Caco-2 (cell line): ENCODE results near the gene SRRT. TPM values are rescaled to one million over a fixed set of nuclear protein-coding genes. Genes with fewer than 3 reads are reported as not detected.

ENCODE experiments used
- BruUV-seq: library from RNA; stranded (reverse); fragments of 400-500 nt; replicated peaks from 2 replicates; lab custom pipeline; 2021; lab: Mats Ljungman, UMichigan
- CTCF ChIA-PET: fragments of 300-600 bp; sonication (Branson Sonifier 250); formaldehyde crosslinking; loops from one replicate; lab custom pipeline; 2022; ENCODE audit warnings: antibody characterized with exemption; lab: Charles Lee
- POLR2A ChIA-PET: fragments of 300-600 bp; sonication (Branson Sonifier 250); formaldehyde crosslinking; loops from one replicate; lab custom pipeline; 2022; ENCODE audit warnings: antibody characterized with exemption; lab: Charles Lee
- DNase-seq, 2 experiments: peaks; one replicate each; pipeline versions ENCODE4 v3.0.0 to v3.0.0-alpha.2; 2020 to 2022
- H3K27me3 ChIP-seq: replicated peaks from 2 replicates; pipeline ENCODE4 v1.6.0; 2011; ENCODE audit warnings: low read length; ENCODE audit not compliant: control insufficient read depth, insufficient read depth
- H3K36me3 ChIP-seq: 2 replicates; pipeline ENCODE4 v1.5.1; 2011; ENCODE audit warnings: low read length; ENCODE audit not compliant: control insufficient read depth, insufficient read depth
- H3K4me1 ChIP-seq: fragments of 250-450 bp; sonication (Bioruptor Pico); 2 replicates; pipeline ENCODE4 v1.5.1; 2020; ENCODE audit warnings: mild to moderate bottlenecking
- H3K4me3 ChIP-seq: 2 replicates; pipeline ENCODE4 v1.5.1; 2011; ENCODE audit warnings: low read depth, mild to moderate bottlenecking, control low read depth, low read length
- H3K9me3 ChIP-seq: fragments of 250-450 bp; sonication (Bioruptor Pico); 2 replicates; pipeline ENCODE4 v1.5.1; 2020; ENCODE audit warnings: mild to moderate bottlenecking, moderate library complexity
- H3K27ac Mint-ChIP-seq: one replicate; pipeline ENCODE4 v1.8.0; 2022; ENCODE audit warnings: mixed read lengths; ENCODE audit not compliant: unreplicated experiment
- H3K27me3 Mint-ChIP-seq: one replicate; pipeline ENCODE4 v1.8.0; 2022; ENCODE audit warnings: mixed read lengths; ENCODE audit not compliant: insufficient read depth, unreplicated experiment
- H3K36me3 Mint-ChIP-seq: one replicate; pipeline ENCODE4 v1.8.0; 2022; ENCODE audit warnings: mild to moderate bottlenecking, mixed read lengths; ENCODE audit not compliant: insufficient read depth, unreplicated experiment
- H3K4me1 Mint-ChIP-seq: one replicate; pipeline ENCODE4 v1.8.0; 2022; ENCODE audit warnings: low read depth, mixed read lengths; ENCODE audit not compliant: unreplicated experiment
- H3K4me3 Mint-ChIP-seq: one replicate; pipeline ENCODE4 v1.8.0; 2022; ENCODE audit warnings: mild to moderate bottlenecking, moderate library complexity, mixed read lengths; ENCODE audit not compliant: unreplicated experiment
- H3K9me3 Mint-ChIP-seq: one replicate; pipeline ENCODE4 v1.8.0; 2022; ENCODE audit warnings: mixed read lengths; ENCODE audit not compliant: unreplicated experiment
- intact Hi-C: fragments of 100-400 bp; cut with micrococcal nuclease; formaldehyde crosslinking; loops from one replicate; pipeline ENCODE4 v1.10.0; 2022; ENCODE audit not compliant: unreplicated experiment
- total RNA-seq: library from RNA; stranded (reverse); gene quantifications from 2 replicates; pipeline ENCODE4 v1.2.3, GENCODE V29; 2022
- TF ChIP-seq, protein P1 (sequence below), 2 experiments: fragments of 200-600 bp in 1 of 2; IDR thresholded peaks; 1 replicate in 1 of 2; 2 replicates in 1 of 2; pipeline versions ENCODE4 v1.5.1 to v1.8.0; 2011 to 2022; ENCODE audit warnings: antibody characterized with exemption in 1 of 2, control low read depth in 1 of 2, inconsistent platforms in 1 of 2, low read depth in 1 of 2, low read length in 1 of 2, mild to moderate bottlenecking in 1 of 2, moderate library complexity in 1 of 2; ENCODE audit not compliant: insufficient read depth in 1 of 2, severe bottlenecking in 1 of 2, unreplicated experiment in 1 of 2

Gene SRRT
- total RNA-seq, 1 experiment from 2014 or later: 211 TPM

DNA sequence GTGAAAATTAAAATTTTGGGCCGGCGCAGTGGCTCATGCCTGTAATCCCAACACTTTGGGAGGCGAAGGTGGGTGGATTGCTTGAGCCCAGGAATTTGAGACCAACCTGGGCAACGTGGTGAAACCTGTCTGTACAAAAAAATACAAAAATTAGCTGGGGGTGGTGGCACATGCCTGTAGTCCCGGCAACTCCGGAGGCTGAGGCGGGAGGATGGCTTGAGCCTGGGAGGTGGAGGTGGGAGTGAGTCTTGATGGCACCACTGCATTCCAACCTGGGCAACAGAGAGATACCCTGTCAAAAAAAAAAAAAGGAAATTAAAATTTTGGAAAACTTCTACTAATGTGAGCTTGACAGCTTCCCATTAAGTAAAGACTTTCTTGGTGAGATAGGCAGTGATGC is 3.1 kb downstream of the SRRT start:
- Histone ChIP-seq H3K9me3 (no peaks in the 10 kb centered on the region), H3K4me3 (no peak overlapping the region), H3K27me3 (no peaks in the 10 kb centered on the region), H3K4me1 (peaks cover 10% of the 10 kb centered on the region; the same call in 1 of the 2 replicates), H3K36me3 (peaks cover 3% of the 10 kb centered on the region)
- Mint-ChIP-seq H3K36me3 (peaks cover 98% of the 10 kb centered on the region), H3K27me3 (no peaks in the 10 kb centered on the region), H3K4me3 (no peak overlapping the region), H3K9me3 (no peaks in the 10 kb centered on the region), H3K27ac (no peak overlapping the region), H3K4me1 (peaks cover 18% of the 10 kb centered on the region)
- intact Hi-C loops: no loop called here
- ChIA-PET POLR2A (interaction anchor here (1.4 kb wide), 1 partner anchor 11 kb away, joined by 5 read pairs; the partner anchor contains the start of gene UFSP1), CTCF (no interaction called here)
- no TSS peak for BruUV-seq
- TF ChIP-seq, protein P1, sequence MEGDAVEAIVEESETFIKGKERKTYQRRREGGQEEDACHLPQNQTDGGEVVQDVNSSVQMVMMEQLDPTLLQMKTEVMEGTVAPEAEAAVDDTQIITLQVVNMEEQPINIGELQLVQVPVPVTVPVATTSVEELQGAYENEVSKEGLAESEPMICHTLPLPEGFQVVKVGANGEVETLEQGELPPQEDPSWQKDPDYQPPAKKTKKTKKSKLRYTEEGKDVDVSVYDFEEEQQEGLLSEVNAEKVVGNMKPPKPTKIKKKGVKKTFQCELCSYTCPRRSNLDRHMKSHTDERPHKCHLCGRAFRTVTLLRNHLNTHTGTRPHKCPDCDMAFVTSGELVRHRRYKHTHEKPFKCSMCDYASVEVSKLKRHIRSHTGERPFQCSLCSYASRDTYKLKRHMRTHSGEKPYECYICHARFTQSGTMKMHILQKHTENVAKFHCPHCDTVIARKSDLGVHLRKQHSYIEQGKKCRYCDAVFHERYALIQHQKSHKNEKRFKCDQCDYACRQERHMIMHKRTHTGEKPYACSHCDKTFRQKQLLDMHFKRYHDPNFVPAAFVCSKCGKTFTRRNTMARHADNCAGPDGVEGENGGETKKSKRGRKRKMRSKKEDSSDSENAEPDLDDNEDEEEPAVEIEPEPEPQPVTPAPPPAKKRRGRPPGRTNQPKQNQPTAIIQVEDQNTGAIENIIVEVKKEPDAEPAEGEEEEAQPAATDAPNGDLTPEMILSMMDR (IDR thresholded peaks at IDR 0.05; ENCODE audit: insufficient read depth in 1 of 2, low read depth in 1 of 2, low read length in 1 of 2, severe bottlenecking in 1 of 2, unreplicated experiment in 1 of 2): no peak
- DNase-seq: no peak

DNA sequence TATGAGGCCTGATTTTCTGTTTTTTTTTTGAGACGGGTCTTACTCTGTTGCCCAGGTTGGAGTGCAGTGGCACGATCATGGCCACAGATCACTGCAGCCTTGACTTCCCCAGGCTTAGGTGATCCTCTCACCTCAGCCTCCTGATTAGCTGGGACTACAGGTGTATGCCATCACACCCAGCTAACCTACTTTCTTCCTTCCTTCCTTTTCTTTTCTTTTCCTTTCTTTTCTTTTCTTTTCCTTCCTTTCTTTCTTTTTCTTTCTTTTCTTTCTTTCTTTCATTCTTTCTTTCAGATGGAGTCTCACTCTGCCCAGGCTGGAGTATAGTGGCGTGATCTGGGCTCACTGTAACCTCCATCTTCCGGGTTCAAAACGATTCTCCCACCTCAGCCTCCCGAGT is 3.8 kb downstream of the SRRT start:
- ChIA-PET POLR2A (interaction anchor here (0.6 kb wide), 1 partner anchor 17 kb away, joined by 7 read pairs; no protein-coding TSS in a partner anchor), CTCF (no interaction called here)
- H3K36me3 ChIP-seq: peaks cover 3% of the 10 kb centered on the region
- intact Hi-C loops: no loop called here
- no peaks in the 10 kb centered on the region for H3K27me3 ChIP-seq
- TF ChIP-seq, protein P1 (IDR thresholded peaks at IDR 0.05; ENCODE audit: insufficient read depth in 1 of 2, low read depth in 1 of 2, low read length in 1 of 2, severe bottlenecking in 1 of 2, unreplicated experiment in 1 of 2): no peak
- no TSS peak for BruUV-seq
- Mint-ChIP-seq H3K36me3 (peaks cover 98% of the 10 kb centered on the region), H3K27me3 (no peaks in the 10 kb centered on the region), H3K4me3 (no peak overlapping the region), H3K27ac (no peak overlapping the region), H3K9me3 (no peaks in the 10 kb centered on the region), H3K4me1 (peaks cover 24% of the 10 kb centered on the region)
- H3K9me3 ChIP-seq: no peaks in the 10 kb centered on the region
- peaks cover 10% of the 10 kb centered on the region; the same call in 1 of the 2 replicates for H3K4me1 ChIP-seq
- no peak overlapping the region for H3K4me3 ChIP-seq
- no peak for DNase-seq

DNA sequence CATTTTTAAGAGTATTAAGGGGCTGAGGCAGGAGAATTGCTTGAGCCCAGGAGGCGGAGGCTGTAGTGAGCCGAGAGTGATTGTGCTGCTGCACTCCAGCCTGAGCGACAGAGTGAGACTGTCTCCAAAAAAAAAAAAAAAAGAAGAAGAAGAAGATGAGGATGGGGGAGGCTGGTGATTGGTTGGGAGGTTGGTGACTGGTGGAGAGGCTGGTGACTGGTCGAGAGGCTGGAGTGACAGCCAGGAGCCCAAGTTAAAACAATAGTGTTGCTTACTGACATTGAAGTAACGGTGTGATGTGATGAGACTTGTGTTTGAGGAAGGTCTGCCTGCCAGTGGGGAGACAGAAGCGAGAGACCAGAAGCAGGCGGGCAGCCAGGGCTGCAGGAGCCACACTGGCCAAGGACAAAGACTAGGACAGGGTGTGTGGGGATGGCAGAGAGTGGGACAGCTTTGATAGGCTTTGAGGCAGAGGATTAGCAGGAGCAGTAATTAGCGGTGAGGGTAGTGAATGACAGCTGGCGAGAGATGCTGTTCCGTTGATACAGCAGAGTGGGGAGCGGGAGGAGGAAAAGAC is 4.9 kb downstream of the SRRT start:
- CTCF ChIA-PET: no interaction called here
- Mint-ChIP-seq H3K4me1 (peaks cover 34% of the 10 kb centered on the region), H3K4me3 (no peak overlapping the region), H3K27me3 (no peaks in the 10 kb centered on the region), H3K9me3 (no peaks in the 10 kb centered on the region), H3K27ac (no peak overlapping the region), H3K36me3 (peaks cover 97% of the 10 kb centered on the region)
- H3K36me3 ChIP-seq: peaks cover 3% of the 10 kb centered on the region
- no peak for DNase-seq
- H3K4me1 ChIP-seq: peaks cover 10% of the 10 kb centered on the region; the same call in 1 of the 2 replicates
- intact Hi-C loops: no loop called here
- POLR2A ChIA-PET: no interaction called here
- TF ChIP-seq, protein P1 (IDR thresholded peaks at IDR 0.05; ENCODE audit: insufficient read depth in 1 of 2, low read depth in 1 of 2, low read length in 1 of 2, severe bottlenecking in 1 of 2, unreplicated experiment in 1 of 2): no peak
- H3K9me3 ChIP-seq: no peaks in the 10 kb centered on the region
- H3K27me3 ChIP-seq: no peaks in the 10 kb centered on the region
- no TSS peak for BruUV-seq
- H3K4me3 ChIP-seq: no peak overlapping the region
